ENCODE measurements around the gene RARB.

The RARB gene

GRCh38 chr3:25447925-25448324 is 19.9 kb downstream of the RARB start:
- no peak for DNase-seq (ENCODE audit: low read depth in 2 of 2)

GRCh38 chr3:25448750-25449692 is 21.0 kb downstream of the RARB start:
- DNase-seq (ENCODE audit: low read depth in 2 of 2), result no peak

DNA sequence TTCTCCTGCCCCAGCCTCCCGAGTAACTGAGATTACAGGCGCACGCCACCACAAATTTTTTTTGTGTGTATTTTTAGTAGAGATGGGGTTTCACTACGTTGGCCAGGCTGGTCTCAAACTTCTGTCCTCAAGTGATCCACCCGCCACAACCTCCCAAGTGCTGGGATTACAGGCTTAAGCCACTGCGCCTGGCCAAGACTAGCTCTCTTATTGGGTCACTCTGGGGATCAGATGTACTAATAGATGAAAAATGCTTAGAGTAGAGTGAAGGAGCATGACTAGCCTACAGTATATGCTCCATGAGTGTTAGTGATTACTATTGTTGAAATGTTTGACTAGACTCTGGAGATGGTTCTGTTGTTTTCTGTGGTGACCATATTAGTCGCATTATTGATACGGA is 21.8 kb downstream of the RARB start:
- no peak for DNase-seq (ENCODE audit: low read depth in 2 of 2)

DNA sequence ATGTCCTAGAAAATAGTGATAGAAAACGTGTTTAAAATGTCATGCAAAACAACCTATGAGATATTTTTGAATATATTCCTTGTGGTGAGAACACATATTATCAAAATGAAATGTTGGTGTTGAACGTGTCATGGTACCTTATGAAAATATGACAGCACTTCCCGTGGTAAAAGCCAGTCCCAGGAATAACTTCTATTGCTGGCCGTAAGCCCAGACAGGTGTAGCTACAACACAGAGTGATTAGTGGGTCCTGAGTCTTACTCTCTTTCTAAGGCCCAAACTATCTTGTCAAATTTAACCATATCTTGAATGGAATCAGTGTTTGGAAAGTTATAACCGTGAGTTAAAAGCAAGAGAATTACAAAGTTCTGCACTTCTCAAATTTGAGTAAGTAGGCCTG is 24.1 kb downstream of the RARB start:
- DNase-seq (ENCODE audit: low read depth in 2 of 2), result no peak

GRCh38 chr3:25452740-25453139 is 24.7 kb downstream of the RARB start:
- no peak for DNase-seq (ENCODE audit: low read depth in 2 of 2)

DNA sequence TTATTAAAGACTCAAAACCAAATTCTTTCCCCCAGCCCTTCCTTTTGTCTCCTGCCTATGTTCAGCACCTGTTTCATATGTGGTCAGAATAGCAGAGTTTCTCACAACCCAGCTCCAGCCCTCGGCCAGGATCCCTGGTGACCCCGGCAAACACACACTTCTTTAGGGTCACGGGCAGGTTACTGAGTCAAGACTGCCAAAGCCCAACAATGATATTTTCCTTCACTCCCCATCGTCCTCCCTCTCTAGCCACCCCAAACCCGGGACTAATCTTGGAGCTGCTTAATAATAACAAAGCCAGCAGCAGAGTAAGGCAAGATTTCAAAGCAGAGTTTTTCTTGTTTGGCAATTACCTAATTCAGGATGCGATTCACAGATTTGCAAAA is 25.5 kb downstream of the RARB start:
- DNase-seq (ENCODE audit: low read depth in 2 of 2), result no peak

GRCh38 chr3:25454005-25454927 is 26.2 kb downstream of the RARB start:
- DNase-seq (ENCODE audit: low read depth in 2 of 2), result no peak

- no peak for DNase-seq (ENCODE audit: low read depth in 2 of 2)
Measured at GRCh38 chr3:25455441-25456132, 27.5 kb downstream of the RARB start.

- DNase-seq (ENCODE audit: low read depth in 2 of 2), result no peak
Measured at GRCh38 chr3:25456723-25457670, 28.9 kb downstream of the RARB start.

GRCh38 chr3:25457671-25458419 is 29.8 kb downstream of the RARB start:
- no peak for DNase-seq (ENCODE audit: low read depth in 2 of 2)

- no peak for DNase-seq (ENCODE audit: low read depth in 2 of 2)
Measured at GRCh38 chr3:25458420-25458814, 30.4 kb downstream of the RARB start.

GRCh38 chr3:25460751-25461150 is 32.7 kb downstream of the RARB start:
- DNase-seq (ENCODE audit: low read depth in 2 of 2), result no peak

GRCh38 chr3:25461946-25462345 is 33.9 kb downstream of the RARB start:
- no peak for DNase-seq (ENCODE audit: low read depth in 2 of 2)

GRCh38 chr3:25462495-25462894 is 34.4 kb downstream of the RARB start:
- DNase-seq (ENCODE audit: low read depth in 2 of 2), result no peak

- DNase-seq (ENCODE audit: low read depth in 2 of 2), result no peak
Measured at GRCh38 chr3:25463836-25464418, 35.9 kb downstream of the RARB start.

DNA sequence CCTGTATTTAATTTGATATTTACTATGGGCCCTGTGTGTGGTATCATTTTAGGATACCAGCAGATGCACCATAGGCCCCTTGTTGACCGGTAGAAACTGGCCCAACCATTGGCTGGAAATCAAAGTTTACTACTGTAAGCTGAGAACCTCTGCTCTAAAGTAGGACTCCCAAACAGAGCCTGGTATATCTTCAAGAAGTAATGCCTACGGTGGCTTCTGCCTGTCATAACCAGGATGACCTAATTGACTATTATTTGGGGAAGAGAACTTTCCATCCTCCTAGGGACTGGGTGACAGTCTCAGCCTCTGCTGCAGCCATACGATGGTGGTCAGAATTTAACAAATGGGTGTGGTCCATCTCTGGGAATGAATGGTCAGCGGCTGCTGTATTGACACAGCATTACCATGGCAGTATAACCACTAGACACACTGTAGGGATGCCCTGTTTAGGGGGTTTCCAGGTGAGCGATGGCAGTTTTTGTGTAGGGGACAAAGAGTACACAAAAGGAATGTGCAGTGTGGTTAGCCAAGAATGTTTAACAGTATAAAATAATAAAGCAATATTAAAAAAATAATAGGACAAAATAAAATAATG is 37.3 kb downstream of the RARB start:
- DNase-seq (ENCODE audit: low read depth in 2 of 2), result no peak

DNA sequence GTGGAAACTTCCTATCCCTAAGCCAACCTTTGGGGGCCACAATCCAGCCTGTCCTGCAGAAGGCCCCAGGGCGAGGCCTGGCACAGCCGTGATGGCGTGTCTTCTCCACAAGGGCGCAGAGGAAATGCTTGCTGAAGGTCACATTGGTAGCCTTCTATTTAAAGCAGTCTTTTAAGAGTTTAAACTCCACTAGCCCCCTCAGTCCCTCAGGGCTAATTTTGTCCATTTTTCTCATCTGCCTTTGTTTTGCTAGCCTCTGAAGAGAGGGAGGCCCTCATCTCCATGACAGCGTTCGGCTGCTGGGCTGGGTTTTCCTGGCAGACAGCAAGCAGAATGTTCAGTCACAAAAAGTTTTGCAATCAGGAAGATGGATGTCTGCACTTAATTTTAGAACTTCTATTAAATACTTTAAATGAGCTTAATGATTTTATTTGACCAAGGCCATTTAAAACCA is 40.8 kb downstream of the RARB start:
- DNase-seq (ENCODE audit: low read depth in 2 of 2), result no peak

DNA sequence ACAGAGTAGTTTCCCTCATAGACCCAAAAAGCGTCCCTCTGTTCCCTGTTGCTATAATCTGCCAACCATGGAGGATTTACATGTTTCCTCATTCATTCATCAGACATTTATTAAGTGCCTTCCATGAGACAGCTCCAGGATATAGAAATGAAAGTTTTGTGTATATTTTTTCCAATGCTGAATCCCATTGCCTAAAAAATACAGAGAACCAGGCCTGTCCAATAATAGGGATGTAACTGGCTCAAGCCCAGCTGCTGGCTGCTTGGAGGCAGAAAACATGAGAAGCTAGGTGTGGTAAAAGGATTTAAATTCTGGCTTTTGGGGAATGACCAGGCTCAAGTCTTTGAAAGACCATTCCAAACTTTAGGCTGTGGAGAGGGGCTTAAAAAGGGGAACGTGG is 41.5 kb downstream of the RARB start:
- DNase-seq (ENCODE audit: low read depth in 2 of 2), result no peak

DNA sequence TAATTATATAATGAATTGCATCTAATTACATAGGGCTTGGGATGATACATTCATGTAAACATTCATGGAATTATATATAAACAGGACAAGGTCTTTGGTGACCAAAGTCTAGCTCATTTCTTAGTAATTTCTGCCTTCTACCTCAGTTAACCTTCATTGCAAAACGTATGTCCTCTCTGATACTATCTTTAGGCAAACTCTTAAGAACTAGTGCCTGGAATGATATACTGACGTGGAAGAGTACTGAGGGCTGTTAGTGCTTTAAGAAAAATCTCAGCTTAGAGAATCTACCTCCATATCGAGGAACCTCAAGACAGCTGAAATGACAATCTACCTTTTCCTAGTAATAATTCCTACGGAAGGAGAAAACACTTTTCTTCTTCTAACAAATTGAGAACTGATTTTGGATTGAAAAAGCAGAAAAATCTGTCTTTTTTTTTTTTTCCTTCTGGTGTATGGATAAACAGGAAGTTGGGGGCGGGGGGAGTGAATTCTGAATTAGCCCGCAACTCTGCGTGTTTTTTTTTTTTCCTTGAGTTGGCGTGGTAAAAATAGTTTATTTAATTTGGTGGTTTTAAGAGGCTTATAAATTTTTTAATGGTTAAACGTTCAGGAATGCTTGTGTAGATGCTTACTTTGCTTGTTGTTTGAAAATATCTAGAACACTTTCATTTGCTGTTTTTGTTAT is 43.2 kb downstream of the RARB start:
- no peak for DNase-seq (ENCODE audit: low read depth in 2 of 2)

Measured in stimulated activated CD8-positive, alpha-beta memory T cell treated with anti-CD3 and anti-CD28 coated beads, Interleukin-2, amount 100 ng/mL, for 48 hours (primary cell).